Ishikawa (cell line): Measurements from ENCODE around the gene CTDSPL2.

Source experiments
- CEBPB ChIP-seq: IDR thresholded peaks from 2 replicates; pipeline ENCODE4 v1.6.1; 2012
- CREB1 ChIP-seq: IDR thresholded peaks from 2 replicates; pipeline ENCODE4 v1.6.1; 2012; ENCODE audit warnings: low read depth
- EGR1 ChIP-seq: IDR thresholded peaks from 2 replicates; pipeline ENCODE4 v1.6.1; 2012
- EP300 ChIP-seq: IDR thresholded peaks from 2 replicates; pipeline ENCODE4 v1.6.1; 2012; ENCODE audit warnings: borderline replicate concordance
- FOXM1 ChIP-seq: IDR thresholded peaks from 2 replicates; pipeline ENCODE4 v1.6.1; 2012; ENCODE audit warnings: low read depth, borderline replicate concordance
- MAX ChIP-seq: IDR thresholded peaks from 2 replicates; pipeline ENCODE4 v1.6.1; 2012
- NFIC ChIP-seq: IDR thresholded peaks from 2 replicates; pipeline ENCODE4 v1.6.1; 2012
- RAD21 ChIP-seq: IDR thresholded peaks from 2 replicates; pipeline ENCODE4 v1.6.1; 2012; ENCODE audit warnings: low read depth
- REST ChIP-seq: IDR thresholded peaks from 2 replicates; pipeline ENCODE4 v1.6.1; 2012; ENCODE audit warnings: low read depth, mild to moderate bottlenecking
- TAF1 ChIP-seq: IDR thresholded peaks from 2 replicates; pipeline ENCODE4 v1.6.1; 2012; ENCODE audit warnings: low read depth, mild to moderate bottlenecking
- TCF12 ChIP-seq: IDR thresholded peaks from 2 replicates; pipeline ENCODE4 v1.6.1; 2012; ENCODE audit warnings: low read depth
- TEAD4 ChIP-seq: IDR thresholded peaks from 2 replicates; pipeline ENCODE4 v1.6.1; 2012
- USF1 ChIP-seq: IDR thresholded peaks from 2 replicates; pipeline ENCODE4 v1.6.1; 2012
- YY1 ChIP-seq: IDR thresholded peaks from 2 replicates; pipeline ENCODE4 v1.6.1; 2012; ENCODE audit warnings: low read depth
- ZBTB7A ChIP-seq: IDR thresholded peaks from 2 replicates; pipeline ENCODE4 v1.6.1; 2012; ENCODE audit warnings: low read depth

The CTDSPL2 gene

GRCh38 chr15:44447772-44448376 lies 20.4 kb downstream of the CTDSPL2 start:
- TF ChIP-seq CEBPB (no peak), YY1 (no peak), ZBTB7A (no peak), TEAD4 (no peak), TAF1 (no peak), USF1 (no peak), CREB1 (no peak)

GRCh38 chr15:44450172-44450571 lies 22.7 kb downstream of the CTDSPL2 start:
- TF ChIP-seq TCF12, result no peak

DNA sequence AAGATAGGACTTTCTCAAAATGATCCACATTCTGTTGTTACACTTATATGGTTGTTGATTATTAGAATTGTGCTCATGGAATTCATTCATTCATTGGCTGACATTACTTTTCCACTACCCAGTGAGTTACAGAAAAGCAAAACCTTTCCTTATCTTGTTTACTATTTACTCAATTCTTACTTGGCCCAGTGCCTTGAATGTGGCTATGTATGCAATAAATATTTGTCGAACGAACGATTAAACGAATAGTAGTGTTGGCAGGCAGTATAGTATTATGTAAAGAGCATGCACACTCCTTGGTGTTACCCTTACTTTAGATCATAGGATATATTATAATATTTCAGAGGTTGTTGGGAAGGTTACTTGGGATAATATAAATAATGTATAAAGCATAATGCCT lies 31.0 kb downstream of the CTDSPL2 start:
- TF ChIP-seq ZBTB7A (no peak), NFIC (no peak), MAX (no peak), USF1 (no peak), TEAD4 (no peak), TAF1 (no peak), TCF12 (no peak), RAD21 (no peak), CEBPB (no peak), CREB1 (no peak), REST (no peak), EP300 (no peak)

DNA sequence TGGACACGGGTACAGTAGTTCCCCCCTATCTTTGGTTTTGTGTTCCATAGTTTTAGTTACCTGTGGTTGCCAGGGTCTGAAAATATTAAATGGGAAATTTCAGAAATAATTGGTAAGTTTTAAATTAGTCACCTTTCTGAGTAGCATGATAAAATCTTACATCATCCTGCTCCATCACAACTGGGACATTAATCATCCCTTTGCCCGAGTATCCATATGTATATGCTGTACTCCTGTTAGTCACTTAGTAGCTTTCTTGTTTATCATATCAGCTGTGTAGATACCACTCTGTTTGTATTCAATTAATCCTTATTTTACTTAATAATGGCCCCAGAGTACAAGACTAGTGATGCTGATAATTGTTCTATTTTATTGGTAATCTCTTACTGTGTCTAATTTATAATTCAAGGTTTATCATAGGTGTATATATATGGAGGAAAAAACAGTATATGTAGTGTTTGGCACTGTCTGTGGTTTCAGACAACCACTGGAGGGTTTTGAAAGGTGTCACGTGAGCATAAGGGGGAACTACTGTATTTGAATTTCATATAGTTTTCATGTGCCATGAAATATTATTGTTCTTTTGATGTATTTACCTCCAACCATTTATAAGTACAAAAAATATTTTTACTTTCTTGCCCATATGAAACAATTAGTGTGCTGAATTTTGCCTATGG lies 41.4 kb downstream of the CTDSPL2 start:
- TF ChIP-seq EGR1 (no peak), TEAD4 (no peak), ZBTB7A (no peak), TAF1 (no peak), CREB1 (no peak), FOXM1 (no peak), TCF12 (no peak), USF1 (no peak), MAX (no peak), EP300 (no peak), RAD21 (no peak), NFIC (no peak), CEBPB (no peak), REST (no peak), YY1 (no peak)

GRCh38 chr15:44471885-44472455 lies 44.5 kb downstream of the CTDSPL2 start:
- TF ChIP-seq FOXM1, result no peak
- TF ChIP-seq YY1, result no peak
- TF ChIP-seq NFIC, result no peak
- TF ChIP-seq CREB1, result no peak
- TF ChIP-seq CEBPB, result no peak
- no peak for TF ChIP-seq EGR1
- TF ChIP-seq MAX, result no peak
- no peak for TF ChIP-seq USF1
- no peak for TF ChIP-seq RAD21
- no peak for TF ChIP-seq ZBTB7A
- TF ChIP-seq REST, result no peak
- no peak for TF ChIP-seq TCF12
